Gastroesophageal sphincter (tissue), 3 donors: ENCODE data around the gene LPCAT1.

Source experiments
- EP300 ChIP-seq: sonication (generic); formaldehyde crosslinking; IDR thresholded peaks from one replicate; pipeline ENCODE4 v1.6.1; 2017; ENCODE audit warnings: antibody characterized with exemption, mild to moderate bottlenecking
- POLR2A ChIP-seq, 2 donors: fragments of 450-650 bp; IDR thresholded peaks; one replicate each; pipeline ENCODE4 v1.6.1; 2017; ENCODE audit warnings: antibody characterized with exemption in 2 of 2, mild to moderate bottlenecking in 2 of 2, moderate library complexity in 1 of 2
- POLR2AphosphoS5 ChIP-seq: sonication (generic); formaldehyde crosslinking; IDR thresholded peaks from one replicate; pipeline ENCODE4 v1.6.1; 2017; ENCODE audit warnings: antibody characterized with exemption
- TF ChIP-seq, protein P1 (sequence below), 4 experiments: fragments of 200-600 bp in 2 of 4; fragments of 450-650 bp in 2 of 4; sonication (generic) in 1 of 4; IDR thresholded peaks; one replicate each; pipeline ENCODE4 v1.5.1; 2017 to 2019; ENCODE audit warnings: antibody characterized with exemption in 4 of 4, mild to moderate bottlenecking in 2 of 4, moderate library complexity in 2 of 4

DNA sequence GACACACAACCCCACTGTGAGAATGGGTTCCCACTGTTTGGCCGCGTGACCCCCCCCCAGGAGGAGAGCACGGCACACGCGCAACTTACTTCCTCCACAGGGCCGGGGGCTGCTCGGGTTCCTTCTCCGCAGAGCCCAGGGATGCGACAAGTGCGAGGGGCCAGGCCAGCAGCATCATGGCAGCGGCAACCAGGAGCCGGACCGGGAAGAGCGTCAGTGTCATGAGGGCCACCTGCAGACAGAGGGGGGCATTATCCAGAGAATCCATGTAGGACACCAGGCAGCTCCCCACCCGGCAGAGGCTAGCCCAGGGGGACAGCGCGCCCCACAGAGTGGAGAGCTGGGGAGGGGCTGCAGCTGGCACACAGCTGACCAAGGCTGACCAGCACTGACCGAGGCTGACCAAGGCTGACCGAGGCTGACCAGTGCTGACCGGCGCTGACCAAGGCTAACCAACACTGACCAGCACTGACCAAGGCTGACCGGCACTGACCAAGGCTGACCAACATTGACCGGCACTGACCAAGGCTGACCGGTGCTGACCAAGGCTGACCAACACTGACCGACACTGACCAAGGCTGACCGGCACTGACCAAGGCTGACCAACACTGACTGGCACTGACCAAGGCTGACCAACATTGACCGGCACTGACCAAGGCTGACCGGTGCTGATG lies 22.3 kb downstream of the LPCAT1 start:
- TF ChIP-seq, protein P1, sequence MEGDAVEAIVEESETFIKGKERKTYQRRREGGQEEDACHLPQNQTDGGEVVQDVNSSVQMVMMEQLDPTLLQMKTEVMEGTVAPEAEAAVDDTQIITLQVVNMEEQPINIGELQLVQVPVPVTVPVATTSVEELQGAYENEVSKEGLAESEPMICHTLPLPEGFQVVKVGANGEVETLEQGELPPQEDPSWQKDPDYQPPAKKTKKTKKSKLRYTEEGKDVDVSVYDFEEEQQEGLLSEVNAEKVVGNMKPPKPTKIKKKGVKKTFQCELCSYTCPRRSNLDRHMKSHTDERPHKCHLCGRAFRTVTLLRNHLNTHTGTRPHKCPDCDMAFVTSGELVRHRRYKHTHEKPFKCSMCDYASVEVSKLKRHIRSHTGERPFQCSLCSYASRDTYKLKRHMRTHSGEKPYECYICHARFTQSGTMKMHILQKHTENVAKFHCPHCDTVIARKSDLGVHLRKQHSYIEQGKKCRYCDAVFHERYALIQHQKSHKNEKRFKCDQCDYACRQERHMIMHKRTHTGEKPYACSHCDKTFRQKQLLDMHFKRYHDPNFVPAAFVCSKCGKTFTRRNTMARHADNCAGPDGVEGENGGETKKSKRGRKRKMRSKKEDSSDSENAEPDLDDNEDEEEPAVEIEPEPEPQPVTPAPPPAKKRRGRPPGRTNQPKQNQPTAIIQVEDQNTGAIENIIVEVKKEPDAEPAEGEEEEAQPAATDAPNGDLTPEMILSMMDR (IDR thresholded peaks at IDR 0.05), result no peak
- no peak for TF ChIP-seq POLR2AphosphoS5
- no peak for TF ChIP-seq POLR2A (IDR thresholded peaks at IDR 0.05)
- no peak for TF ChIP-seq EP300
